AG09309 (cell line): ENCODE data around the gene ABCG1.

Experiments
- DNase-seq: peaks from one replicate; pipeline ENCODE4 v3.0.0-alpha.2; 2010; ENCODE audit warnings: low read depth
- H3K4me3 ChIP-seq: 2 replicates; pipeline ENCODE4 v1.5.1; 2011; ENCODE audit warnings: mild to moderate bottlenecking, low read depth, low read length, moderate library complexity; ENCODE audit not compliant: control insufficient read depth
- TF ChIP-seq, protein P1 (sequence below): IDR thresholded peaks from 2 replicates; pipeline ENCODE4 v1.5.1; 2011; ENCODE audit warnings: mild to moderate bottlenecking, low read depth, low read length, inconsistent platforms; ENCODE audit not compliant: insufficient read depth, control insufficient read depth; ENCODE audit errors: missing control alignments

Gene ABCG1

GRCh38 chr21:42208036-42208435, 10.9 kb upstream of the ABCG1 start:
- no peak overlapping the region for H3K4me3 ChIP-seq
- TF ChIP-seq, protein P1, sequence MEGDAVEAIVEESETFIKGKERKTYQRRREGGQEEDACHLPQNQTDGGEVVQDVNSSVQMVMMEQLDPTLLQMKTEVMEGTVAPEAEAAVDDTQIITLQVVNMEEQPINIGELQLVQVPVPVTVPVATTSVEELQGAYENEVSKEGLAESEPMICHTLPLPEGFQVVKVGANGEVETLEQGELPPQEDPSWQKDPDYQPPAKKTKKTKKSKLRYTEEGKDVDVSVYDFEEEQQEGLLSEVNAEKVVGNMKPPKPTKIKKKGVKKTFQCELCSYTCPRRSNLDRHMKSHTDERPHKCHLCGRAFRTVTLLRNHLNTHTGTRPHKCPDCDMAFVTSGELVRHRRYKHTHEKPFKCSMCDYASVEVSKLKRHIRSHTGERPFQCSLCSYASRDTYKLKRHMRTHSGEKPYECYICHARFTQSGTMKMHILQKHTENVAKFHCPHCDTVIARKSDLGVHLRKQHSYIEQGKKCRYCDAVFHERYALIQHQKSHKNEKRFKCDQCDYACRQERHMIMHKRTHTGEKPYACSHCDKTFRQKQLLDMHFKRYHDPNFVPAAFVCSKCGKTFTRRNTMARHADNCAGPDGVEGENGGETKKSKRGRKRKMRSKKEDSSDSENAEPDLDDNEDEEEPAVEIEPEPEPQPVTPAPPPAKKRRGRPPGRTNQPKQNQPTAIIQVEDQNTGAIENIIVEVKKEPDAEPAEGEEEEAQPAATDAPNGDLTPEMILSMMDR, result no peak
- DNase-seq, result no peak

DNA sequence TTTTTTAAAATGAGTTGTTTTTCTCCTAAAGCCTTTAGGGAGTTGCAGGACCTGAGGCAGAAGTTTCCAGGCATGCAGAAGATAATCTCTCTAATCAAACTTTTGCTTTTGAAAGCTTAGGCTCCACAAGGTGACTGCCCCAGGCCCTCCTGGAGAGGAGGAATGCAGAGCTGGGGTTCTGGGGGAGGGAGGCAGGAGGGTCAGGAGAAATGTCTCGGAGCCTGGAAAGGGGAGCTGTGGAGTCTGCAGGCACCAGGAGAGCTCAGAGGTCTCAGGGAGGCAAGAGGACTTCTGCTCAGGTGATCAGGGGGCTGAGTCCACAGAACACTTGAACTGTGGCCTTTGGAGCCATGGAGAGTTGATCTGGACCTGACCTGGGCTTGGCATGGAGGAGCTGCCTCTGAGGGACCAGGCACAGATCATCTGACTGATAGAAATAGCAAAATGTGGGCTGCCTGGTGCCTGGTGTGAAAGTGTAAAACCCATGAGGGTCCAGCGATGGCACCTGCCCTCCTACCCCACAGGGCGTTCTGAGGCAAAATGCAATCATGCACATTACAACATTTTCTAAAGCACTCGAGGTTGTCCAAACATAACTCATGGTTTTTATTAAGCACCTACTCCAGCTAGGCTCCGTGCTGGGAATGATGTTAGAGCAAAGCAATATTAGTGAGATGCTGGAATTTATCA, 10.0 kb upstream of the ABCG1 start:
- no peak for DNase-seq
- TF ChIP-seq, protein P1, result no peak
- H3K4me3 ChIP-seq, result no peak overlapping the region

DNA sequence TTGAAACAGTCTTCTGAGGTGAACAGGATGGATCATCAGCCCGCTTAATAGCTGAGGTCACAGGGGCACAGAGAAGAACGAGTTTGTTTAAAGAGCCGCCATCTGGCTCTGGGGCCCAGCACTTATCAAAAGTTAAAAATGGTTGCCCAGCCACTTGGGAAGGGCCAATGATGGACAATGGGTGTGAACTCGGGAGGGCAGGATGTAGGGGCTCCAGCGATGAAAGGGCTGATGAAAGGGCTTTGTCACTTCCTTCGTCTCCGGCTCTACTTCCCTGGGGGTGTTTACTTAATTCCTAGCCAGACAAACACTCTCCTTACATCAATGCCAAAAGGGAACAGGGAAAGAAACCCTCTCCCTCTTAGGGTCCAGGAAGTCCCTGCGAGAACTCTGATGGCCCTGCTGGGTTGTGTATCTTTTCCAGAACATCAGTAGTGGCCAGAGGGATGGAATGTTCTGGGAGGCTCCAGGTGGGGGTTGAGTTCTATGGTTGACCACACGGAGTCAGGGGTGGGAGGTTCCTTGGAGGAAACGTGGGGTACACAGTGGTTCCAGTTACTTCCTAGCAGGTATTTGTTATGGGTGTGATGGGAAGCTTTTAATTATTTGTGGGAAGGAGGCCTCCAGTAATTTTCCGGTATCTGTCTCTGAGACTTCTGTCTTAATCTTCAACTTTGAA, 9.0 kb upstream of the ABCG1 start:
- TF ChIP-seq, protein P1, result no peak
- no peak for DNase-seq
- no peak overlapping the region for H3K4me3 ChIP-seq

- DNase-seq, result no peak
- TF ChIP-seq, protein P1, result no peak
- H3K4me3 ChIP-seq, result no peak overlapping the region
Observed at GRCh38 chr21:42212266-42212665, 6.7 kb upstream of the ABCG1 start.

GRCh38 chr21:42213082-42213774, 5.7 kb upstream of the ABCG1 start:
- H3K4me3 ChIP-seq, result no peak overlapping the region
- no peak for DNase-seq
- TF ChIP-seq, protein P1, result no peak

- TF ChIP-seq, protein P1, result no peak
- DNase-seq, result no peak
- no peak overlapping the region for H3K4me3 ChIP-seq
Observed at GRCh38 chr21:42214081-42214750, 4.7 kb upstream of the ABCG1 start.
